ENCODE measurements around the gene VAMP2. TPM values are rescaled to one million over a fixed set of nuclear protein-coding genes. Genes with fewer than 3 reads are reported as not detected.

VAMP2 gene
- polyA plus RNA-seq, 1 donor: 95.0 TPM

DNA sequence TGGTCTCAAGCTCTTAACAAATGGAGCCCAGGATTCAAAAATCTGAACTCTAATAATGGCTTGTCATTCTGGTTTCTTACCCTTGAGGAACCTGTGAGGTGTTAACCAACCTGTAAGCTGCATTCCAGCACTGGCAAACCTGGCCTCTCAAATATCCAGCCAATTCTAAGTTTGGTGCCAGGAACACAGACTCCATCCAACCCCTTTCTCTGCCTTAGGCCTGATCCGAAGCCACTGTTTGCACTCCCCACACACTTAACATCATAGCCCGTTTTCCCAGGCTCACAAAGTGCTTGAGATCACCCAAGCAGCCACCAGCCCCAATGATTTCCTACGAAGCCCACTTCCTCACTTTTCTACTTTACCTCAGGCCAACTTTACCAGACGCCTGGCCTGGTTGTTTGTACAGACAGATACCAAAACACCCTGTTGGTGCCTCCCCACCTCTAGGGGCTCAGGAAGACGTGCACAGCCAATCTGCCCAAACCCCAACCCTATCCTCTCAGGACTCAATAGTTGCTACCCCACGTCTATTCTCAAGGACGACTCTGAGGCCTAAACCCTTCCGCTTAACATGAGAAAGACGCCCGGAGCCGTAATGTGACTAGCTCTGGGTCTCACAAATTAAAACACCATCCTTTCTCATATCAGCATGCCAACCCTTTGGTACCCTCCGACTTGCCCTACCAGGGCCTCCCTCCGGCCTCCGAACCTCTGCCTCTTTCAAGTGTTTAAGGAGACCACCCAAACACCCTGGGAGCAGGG lies 7.3 kb downstream of the VAMP2 start:
- no peaks in the 10 kb centered on the region for H3K27me3 ChIP-seq (ENCODE audit: control insufficient read depth, insufficient read depth, low read length)
- peaks cover 10% of the 10 kb centered on the region for H3K36me3 ChIP-seq (ENCODE audit: control insufficient read depth, insufficient read depth, low read length)
- H3K27ac ChIP-seq (ENCODE audit: low read length): peak overlapping the region; percentile 89
- WGBS (ENCODE audit: insufficient coverage, low lambda C conversion rate): no CpG with 5 or more reads among the region's 14 CpGs
- DNase-seq: peak in 1 of 2 donors; percentile 36
- no peaks in the 10 kb centered on the region for H3K9me3 ChIP-seq (ENCODE audit: control insufficient read depth, low read depth, low read length)
- peak overlapping the region; percentile 79 for H3K4me3 ChIP-seq (ENCODE audit: low read length)
- H3K4me1 ChIP-seq (ENCODE audit: control insufficient read depth, insufficient read depth, low read length): peaks cover 59% of the 10 kb centered on the region

DNA sequence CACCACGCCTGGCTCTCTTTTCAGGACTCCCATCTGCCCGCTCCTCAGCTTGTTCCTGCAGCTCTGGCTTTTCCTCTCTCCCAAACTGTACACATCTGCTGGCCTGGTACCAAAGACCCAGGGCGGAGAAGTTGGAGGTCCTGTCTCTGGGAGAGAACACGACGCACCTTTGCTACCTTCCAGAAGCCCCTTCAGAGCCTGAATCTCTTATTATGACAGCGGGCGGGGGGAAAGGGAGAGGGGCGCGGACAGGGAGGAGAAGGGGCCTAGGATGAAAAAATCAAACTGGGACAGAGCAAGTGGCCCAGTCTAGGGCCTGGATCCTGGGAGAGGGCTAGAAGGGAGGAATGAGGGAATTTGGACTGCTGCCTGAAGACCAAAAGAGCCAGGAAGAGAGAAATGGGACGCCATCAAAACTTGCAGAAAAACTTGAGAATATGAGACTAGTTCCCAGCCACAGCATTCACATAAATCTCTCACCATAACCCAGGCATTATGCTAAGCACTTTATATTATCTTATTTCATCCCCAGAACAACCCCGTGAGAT lies 8.1 kb downstream of the VAMP2 start:
- 80% methylated on average over 1 of the region's 11 CpGs for WGBS (ENCODE audit: insufficient coverage, low lambda C conversion rate)
- H3K4me3 ChIP-seq (ENCODE audit: low read length): peak overlapping the region; percentile 79

DNA sequence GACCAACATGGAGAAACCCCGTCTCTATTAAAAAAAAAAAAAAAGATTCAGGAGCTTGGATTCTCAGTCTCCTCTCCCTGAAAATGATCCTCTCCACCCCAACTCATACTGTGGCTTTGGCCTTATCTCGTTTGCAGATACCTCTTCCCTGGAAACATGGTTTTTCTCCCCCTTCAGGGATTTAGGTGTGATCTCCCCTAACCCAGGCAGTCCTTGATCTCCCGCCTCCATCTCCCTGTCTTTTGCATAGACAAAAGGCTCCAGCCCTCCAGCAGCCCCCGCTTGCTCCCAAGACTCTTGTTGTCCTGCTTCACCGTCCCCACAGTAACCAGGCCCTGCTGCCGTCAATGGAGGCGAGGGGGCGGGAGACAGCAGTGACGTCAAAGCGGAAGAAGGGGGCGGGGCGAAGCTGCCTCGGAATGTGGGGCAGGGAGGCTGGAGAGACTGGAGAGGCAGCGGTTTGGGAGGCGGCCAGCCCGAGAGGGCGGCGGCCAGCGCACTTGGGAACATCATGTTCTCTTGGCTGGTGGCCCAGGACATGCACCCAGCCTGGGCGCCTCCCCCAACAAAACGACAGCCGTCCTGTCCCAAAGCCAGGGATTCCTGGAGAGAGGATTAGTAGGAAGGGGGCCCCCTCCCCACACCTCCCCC lies 8.7 kb downstream of the VAMP2 start:
- DNase-seq: peak; percentile 95
- H3K27ac ChIP-seq (ENCODE audit: low read length): peak overlapping the region; percentile 89
- H3K36me3 ChIP-seq (ENCODE audit: control insufficient read depth, insufficient read depth, low read length): peaks cover 12% of the 10 kb centered on the region
- H3K4me3 ChIP-seq (ENCODE audit: low read length): peak overlapping the region; percentile 16
- peaks cover 61% of the 10 kb centered on the region for H3K4me1 ChIP-seq (ENCODE audit: control insufficient read depth, insufficient read depth, low read length)
- H3K27me3 ChIP-seq (ENCODE audit: control insufficient read depth, insufficient read depth, low read length): no peaks in the 10 kb centered on the region
- no CpG with 5 or more reads among the region's 22 CpGs for WGBS (ENCODE audit: insufficient coverage, low lambda C conversion rate)
- no peaks in the 10 kb centered on the region for H3K9me3 ChIP-seq (ENCODE audit: control insufficient read depth, low read depth, low read length)

More for the DNA sequence above, 8.1 kb downstream of the VAMP2 start:
- no peak for DNase-seq
- peak overlapping the region; percentile 89 for H3K27ac ChIP-seq (ENCODE audit: low read length)
- H3K4me1 ChIP-seq (ENCODE audit: control insufficient read depth, insufficient read depth, low read length): peaks cover 61% of the 10 kb centered on the region
- peaks cover 11% of the 10 kb centered on the region for H3K36me3 ChIP-seq (ENCODE audit: control insufficient read depth, insufficient read depth, low read length)
- H3K9me3 ChIP-seq (ENCODE audit: control insufficient read depth, low read depth, low read length): no peaks in the 10 kb centered on the region
- no peaks in the 10 kb centered on the region for H3K27me3 ChIP-seq (ENCODE audit: control insufficient read depth, insufficient read depth, low read length)

- Histone ChIP-seq H3K36me3 (ENCODE audit: control insufficient read depth, insufficient read depth, low read length) (peaks cover 14% of the 10 kb centered on the region), H3K4me3 (ENCODE audit: low read length) (no peak overlapping the region), H3K27me3 (ENCODE audit: control insufficient read depth, insufficient read depth, low read length) (no peaks in the 10 kb centered on the region), H3K27ac (ENCODE audit: low read length) (peak overlapping the region; percentile 89), H3K9me3 (ENCODE audit: control insufficient read depth, low read depth, low read length) (no peaks in the 10 kb centered on the region), H3K4me1 (ENCODE audit: control insufficient read depth, insufficient read depth, low read length) (peaks cover 59% of the 10 kb centered on the region)
- no CpG with 5 or more reads among the region's 13 CpGs for WGBS (ENCODE audit: insufficient coverage, low lambda C conversion rate)
- peak; percentile 96 to 98 for DNase-seq
Observed at GRCh38 chr17:8153525-8153956, 9.2 kb downstream of the VAMP2 start.

DNA sequence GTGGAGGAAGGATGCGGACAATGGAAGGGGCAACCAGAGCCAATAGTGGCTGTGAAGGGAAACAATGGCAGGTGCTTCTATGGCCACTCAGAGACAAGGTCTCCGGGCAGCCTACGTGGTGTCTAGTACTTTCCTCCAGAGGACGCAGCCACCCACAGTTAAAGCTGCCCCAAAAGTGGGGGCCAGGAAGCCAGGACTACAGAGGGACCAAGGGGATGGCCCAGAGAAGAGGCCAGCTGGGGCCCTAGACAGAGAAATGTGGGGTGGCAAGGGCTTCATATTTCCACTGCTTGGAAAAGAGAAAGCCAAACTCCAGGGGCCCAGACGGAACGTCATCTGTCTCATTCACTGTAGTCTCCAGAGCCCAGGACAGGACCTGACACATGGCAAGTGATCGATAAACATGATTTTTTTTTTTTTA lies 9.7 kb downstream of the VAMP2 start:
- DNase-seq: no peak
- Histone ChIP-seq H3K36me3 (ENCODE audit: control insufficient read depth, insufficient read depth, low read length) (peaks cover 19% of the 10 kb centered on the region), H3K27ac (ENCODE audit: low read length) (peak overlapping the region; percentile 89), H3K9me3 (ENCODE audit: control insufficient read depth, low read depth, low read length) (no peaks in the 10 kb centered on the region), H3K4me3 (ENCODE audit: low read length) (no peak overlapping the region), H3K4me1 (ENCODE audit: control insufficient read depth, insufficient read depth, low read length) (peaks cover 55% of the 10 kb centered on the region), H3K27me3 (ENCODE audit: control insufficient read depth, insufficient read depth, low read length) (no peaks in the 10 kb centered on the region)
- no CpG with 5 or more reads among the region's 7 CpGs for WGBS (ENCODE audit: insufficient coverage, low lambda C conversion rate)

DNA sequence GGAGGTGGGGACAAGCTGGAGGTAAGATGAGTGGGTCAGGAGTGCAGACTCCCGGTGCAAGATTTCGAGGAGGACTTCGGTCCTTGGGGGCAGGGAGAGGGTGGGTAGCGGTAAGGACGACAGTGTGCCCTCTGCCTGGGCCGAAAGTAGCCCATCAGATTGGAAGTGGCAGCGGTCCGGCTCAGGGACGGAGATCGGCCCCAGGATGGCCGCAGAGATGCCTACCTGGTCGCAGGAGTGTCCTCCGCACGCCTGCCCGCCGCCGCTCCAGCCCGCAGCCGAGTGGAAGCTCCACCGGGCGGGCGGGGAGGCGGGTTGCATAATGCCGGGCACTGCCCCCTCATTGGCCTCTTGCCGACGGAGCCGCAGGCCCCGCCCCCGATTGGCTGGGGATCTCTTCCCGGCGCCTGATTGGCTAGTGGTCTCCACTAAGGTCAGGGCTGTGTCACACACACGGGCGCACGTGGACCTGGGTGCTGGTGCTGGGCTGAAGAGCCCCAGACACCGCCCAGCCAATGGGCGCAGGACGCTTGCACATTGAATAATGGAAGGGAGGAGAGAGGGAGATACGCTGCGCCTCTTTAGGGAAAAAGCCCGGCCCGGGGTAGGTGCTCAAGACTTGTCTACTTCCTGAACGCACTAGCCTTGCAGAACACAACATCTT lies 10.5 kb downstream of the VAMP2 start, which contains the start of gene PER1:
PER1 (minus strand) TSS at position 293 of the 664 bp plus-strand sequence. CDS start 1,698 bp downstream, outside the sequence.
- no peaks in the 10 kb centered on the region for H3K27me3 ChIP-seq (ENCODE audit: control insufficient read depth, insufficient read depth, low read length)
- peaks cover 27% of the 10 kb centered on the region for H3K36me3 ChIP-seq (ENCODE audit: control insufficient read depth, insufficient read depth, low read length)
- DNase-seq: peak; percentile 95 to 97
- H3K9me3 ChIP-seq (ENCODE audit: control insufficient read depth, low read depth, low read length): no peaks in the 10 kb centered on the region
- peaks cover 55% of the 10 kb centered on the region for H3K4me1 ChIP-seq (ENCODE audit: control insufficient read depth, insufficient read depth, low read length)
- WGBS (ENCODE audit: insufficient coverage, low lambda C conversion rate): no CpG with 5 or more reads among the region's 42 CpGs
- H3K4me3 ChIP-seq (ENCODE audit: low read length): peak within 1 kb of the TSS; percentile 75
- H3K27ac ChIP-seq (ENCODE audit: low read length): peak within 1 kb of the TSS; percentile 89

DNA sequence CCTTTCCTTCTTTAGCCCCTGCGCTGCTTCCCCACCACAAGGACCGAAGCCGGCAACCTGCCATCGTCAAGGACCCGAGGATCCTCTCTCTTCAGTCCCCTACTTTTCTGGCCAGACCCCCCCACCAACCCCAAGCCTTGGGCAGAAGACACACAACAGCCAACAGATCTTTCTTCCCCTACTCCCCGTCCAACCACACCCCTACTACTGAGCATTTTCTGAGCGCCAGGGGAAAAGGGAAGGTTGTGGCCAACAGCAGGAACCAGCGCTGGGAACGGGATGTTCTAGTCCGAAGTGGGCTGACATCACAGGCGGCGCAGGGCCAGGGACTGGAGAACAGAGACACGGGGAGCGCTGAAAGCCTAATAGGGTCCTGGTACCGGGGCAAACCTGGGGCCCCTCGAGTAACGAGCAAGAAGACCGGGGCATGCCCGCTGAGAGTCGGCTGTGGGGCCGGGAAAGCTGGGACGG lies 11.1 kb downstream of the VAMP2 start:
- Histone ChIP-seq H3K27ac (ENCODE audit: low read length) (peak overlapping the region; percentile 89), H3K4me1 (ENCODE audit: control insufficient read depth, insufficient read depth, low read length) (peaks cover 52% of the 10 kb centered on the region)

GRCh38 chr17:8151120-8151640 lies 11.6 kb downstream of the VAMP2 start:
- peak; percentile 92 for DNase-seq
- H3K4me3 ChIP-seq (ENCODE audit: low read length): peak overlapping the region; percentile 75
- no peaks in the 10 kb centered on the region for H3K9me3 ChIP-seq (ENCODE audit: control insufficient read depth, low read depth, low read length)
- H3K4me1 ChIP-seq (ENCODE audit: control insufficient read depth, insufficient read depth, low read length): peaks cover 52% of the 10 kb centered on the region
- H3K27me3 ChIP-seq (ENCODE audit: control insufficient read depth, insufficient read depth, low read length): no peaks in the 10 kb centered on the region
- H3K36me3 ChIP-seq (ENCODE audit: control insufficient read depth, insufficient read depth, low read length): peaks cover 38% of the 10 kb centered on the region
- no CpG with 5 or more reads among the region's 38 CpGs for WGBS (ENCODE audit: insufficient coverage, low lambda C conversion rate)
- peak overlapping the region; percentile 89 for H3K27ac ChIP-seq (ENCODE audit: low read length)

More for the DNA sequence above, 11.1 kb downstream of the VAMP2 start:
- peaks cover 33% of the 10 kb centered on the region for H3K36me3 ChIP-seq (ENCODE audit: control insufficient read depth, insufficient read depth, low read length)
- WGBS (ENCODE audit: insufficient coverage, low lambda C conversion rate): no CpG with 5 or more reads among the region's 22 CpGs
- H3K4me3 ChIP-seq (ENCODE audit: low read length): peak overlapping the region; percentile 75
- no peaks in the 10 kb centered on the region for H3K9me3 ChIP-seq (ENCODE audit: control insufficient read depth, low read depth, low read length)
- DNase-seq: peak in 1 of 2 donors; percentile 74
- no peaks in the 10 kb centered on the region for H3K27me3 ChIP-seq (ENCODE audit: control insufficient read depth, insufficient read depth, low read length)

- Histone ChIP-seq H3K9me3 (ENCODE audit: control insufficient read depth, low read depth, low read length) (no peaks in the 10 kb centered on the region), H3K4me1 (ENCODE audit: control insufficient read depth, insufficient read depth, low read length) (peaks cover 47% of the 10 kb centered on the region), H3K4me3 (ENCODE audit: low read length) (peak overlapping the region; percentile 75), H3K36me3 (ENCODE audit: control insufficient read depth, insufficient read depth, low read length) (peaks cover 45% of the 10 kb centered on the region), H3K27me3 (ENCODE audit: control insufficient read depth, insufficient read depth, low read length) (no peaks in the 10 kb centered on the region), H3K27ac (ENCODE audit: low read length) (peak overlapping the region; percentile 66)
- no peak for DNase-seq
- no CpG with 5 or more reads among the region's 18 CpGs for WGBS (ENCODE audit: insufficient coverage, low lambda C conversion rate)
Observed at GRCh38 chr17:8150194-8151119, 12.3 kb downstream of the VAMP2 start.

All from large intestine (tissue), 3 donors.